ENCODE results near the gene EFHD1. TPM values are rescaled to one million over a fixed set of nuclear protein-coding genes. Genes with fewer than 3 reads are reported as not detected.

The EFHD1 gene
- total RNA-seq, 1 experiment from 2014 or later: 73.5 TPM

DNA sequence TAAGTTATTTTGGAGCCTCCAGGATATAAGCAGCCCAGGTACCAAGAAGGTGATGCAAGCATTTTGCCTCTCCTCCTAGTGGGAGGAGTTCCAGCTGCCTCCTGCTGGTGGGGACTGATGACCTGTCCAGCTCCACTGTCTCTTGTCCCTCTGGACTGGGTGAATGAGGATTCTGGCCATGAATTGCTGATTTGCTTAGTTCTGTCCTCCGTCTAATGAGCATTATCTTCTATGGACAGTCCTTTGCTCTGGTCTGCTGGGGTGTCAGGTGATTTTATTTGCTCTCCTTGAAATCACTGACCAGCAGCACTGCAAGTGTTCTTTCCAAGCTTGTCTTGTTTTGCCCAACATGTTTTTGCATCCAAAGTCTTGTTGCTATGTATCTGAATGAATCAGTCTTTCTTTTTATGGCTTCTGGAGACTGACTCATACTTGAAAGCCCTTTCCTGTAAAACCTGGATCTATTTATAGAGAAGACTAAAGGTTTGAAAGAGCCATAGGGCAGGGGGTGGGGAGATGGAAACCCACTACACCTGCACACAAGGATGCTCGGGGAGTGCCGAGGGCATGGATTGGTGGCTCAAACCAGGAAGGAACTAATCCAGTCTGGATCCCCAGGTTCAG, 40.5 kb upstream of the EFHD1 start:
- intact Hi-C loops (cut with micrococcal nuclease; ENCODE audit: unreplicated experiment): no loop called here
- TF ChIP-seq, protein P1, sequence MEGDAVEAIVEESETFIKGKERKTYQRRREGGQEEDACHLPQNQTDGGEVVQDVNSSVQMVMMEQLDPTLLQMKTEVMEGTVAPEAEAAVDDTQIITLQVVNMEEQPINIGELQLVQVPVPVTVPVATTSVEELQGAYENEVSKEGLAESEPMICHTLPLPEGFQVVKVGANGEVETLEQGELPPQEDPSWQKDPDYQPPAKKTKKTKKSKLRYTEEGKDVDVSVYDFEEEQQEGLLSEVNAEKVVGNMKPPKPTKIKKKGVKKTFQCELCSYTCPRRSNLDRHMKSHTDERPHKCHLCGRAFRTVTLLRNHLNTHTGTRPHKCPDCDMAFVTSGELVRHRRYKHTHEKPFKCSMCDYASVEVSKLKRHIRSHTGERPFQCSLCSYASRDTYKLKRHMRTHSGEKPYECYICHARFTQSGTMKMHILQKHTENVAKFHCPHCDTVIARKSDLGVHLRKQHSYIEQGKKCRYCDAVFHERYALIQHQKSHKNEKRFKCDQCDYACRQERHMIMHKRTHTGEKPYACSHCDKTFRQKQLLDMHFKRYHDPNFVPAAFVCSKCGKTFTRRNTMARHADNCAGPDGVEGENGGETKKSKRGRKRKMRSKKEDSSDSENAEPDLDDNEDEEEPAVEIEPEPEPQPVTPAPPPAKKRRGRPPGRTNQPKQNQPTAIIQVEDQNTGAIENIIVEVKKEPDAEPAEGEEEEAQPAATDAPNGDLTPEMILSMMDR (IDR thresholded peaks at IDR 0.05): no peak
- TF ChIP-seq SIN3A (IDR thresholded peaks at IDR 0.05; ENCODE audit: borderline replicate concordance, insufficient read depth, low read depth, low read length): no peak
- TF ChIP-seq TCF7L2 (IDR thresholded peaks at IDR 0.05; ENCODE audit: low read depth, low read length): no peak
- no peak for TF ChIP-seq REST (IDR thresholded peaks at IDR 0.05; ENCODE audit: insufficient read depth in 1 of 2, low read depth in 2 of 2, low read length in 1 of 2)
- TF ChIP-seq POLR2AphosphoS5 (IDR thresholded peaks at IDR 0.05; ENCODE audit: low read depth, low read length): no peak
- POLR2A ChIA-PET: no interaction called here

GRCh38 chr2:232593982-232594381, 39.4 kb upstream of the EFHD1 start:
- in situ Hi-C loops (cut with HindIII; ENCODE audit: low pct_unique_long_range_greater_than_20kb, low sequenced_read_pairs) (no loop called here), intact Hi-C loops (cut with micrococcal nuclease; ENCODE audit: unreplicated experiment) (no loop called here)
- ChIA-PET POLR2A (no interaction called here), CTCF (no interaction called here)
- H3K9me3 ChIP-seq (ENCODE audit: control insufficient read depth, insufficient read depth, low read depth, low read length): no peaks in the 10 kb centered on the region
- no peak for TF ChIP-seq POLR2AphosphoS5 (IDR thresholded peaks at IDR 0.05; ENCODE audit: low read depth, low read length)
- no peak for TF ChIP-seq REST (IDR thresholded peaks at IDR 0.05; ENCODE audit: insufficient read depth in 1 of 2, low read depth in 2 of 2, low read length in 1 of 2)
- TF ChIP-seq, protein P1 (IDR thresholded peaks at IDR 0.05): no peak
- TF ChIP-seq TCF7L2 (IDR thresholded peaks at IDR 0.05; ENCODE audit: low read depth, low read length): no peak
- no peak for TF ChIP-seq SIN3A (IDR thresholded peaks at IDR 0.05; ENCODE audit: borderline replicate concordance, insufficient read depth, low read depth, low read length)
- peaks cover 9% of the 10 kb centered on the region for H3K4me1 ChIP-seq (ENCODE audit: control insufficient read depth, insufficient read depth, low read length)
- no peaks in the 10 kb centered on the region for H3K36me3 ChIP-seq (ENCODE audit: control insufficient read depth, insufficient read depth, low read length)
- no peak overlapping the region for H3K27ac ChIP-seq (ENCODE audit: low read length)
- no peaks in the 10 kb centered on the region for H3K27me3 ChIP-seq (ENCODE audit: control insufficient read depth, insufficient read depth, low read length)
- BruUV-seq (replicated peaks): no TSS peak
- ATAC-seq (no peak), DNase-seq (ENCODE audit: low read depth, low spot score) (no peak)
- no peak overlapping the region for H3K4me3 ChIP-seq (ENCODE audit: low read depth in 2 of 2, low read length in 2 of 2)

More for the DNA sequence above, 40.5 kb upstream of the EFHD1 start:
- H3K36me3 ChIP-seq (ENCODE audit: control insufficient read depth, insufficient read depth, low read length): no peaks in the 10 kb centered on the region
- H3K4me3 ChIP-seq (ENCODE audit: low read depth in 2 of 2, low read length in 2 of 2): no peak overlapping the region
- in situ Hi-C loops (cut with HindIII; ENCODE audit: low pct_unique_long_range_greater_than_20kb, low sequenced_read_pairs): no loop called here
- ATAC-seq (peak; percentile 80), DNase-seq (ENCODE audit: low read depth, low spot score) (peak; percentile 75)
- CTCF ChIA-PET: no interaction called here
- no peaks in the 10 kb centered on the region for H3K9me3 ChIP-seq (ENCODE audit: control insufficient read depth, insufficient read depth, low read depth, low read length)
- BruUV-seq (replicated peaks): no TSS peak
- H3K27ac ChIP-seq (ENCODE audit: low read length): no peak overlapping the region
- H3K27me3 ChIP-seq (ENCODE audit: control insufficient read depth, insufficient read depth, low read length): no peaks in the 10 kb centered on the region
- H3K4me1 ChIP-seq (ENCODE audit: control insufficient read depth, insufficient read depth, low read length): peaks cover 9% of the 10 kb centered on the region

Data from Panc1 (cell line).